HepG2 (cell line): Measurements from ENCODE around the gene PDLIM4.

Experiments
- ERF ChIP-seq: IDR thresholded peaks from 2 replicates; pipeline ENCODE4 v1.6.1; 2018; ENCODE audit warnings: missing biosample characterization, missing genetic modification reagents
- ISL2 ChIP-seq: sonication (generic); formaldehyde crosslinking; IDR thresholded peaks from 2 replicates; pipeline ENCODE4 v1.5.0; 2020; ENCODE audit warnings: missing genetic modification reagents
- SETDB1 ChIP-seq: sonication (generic); formaldehyde crosslinking; IDR thresholded peaks from 2 replicates; pipeline ENCODE4 v1.5.1; 2020; ENCODE audit warnings: missing genetic modification reagents, mild to moderate bottlenecking, borderline replicate concordance
- SMARCE1 ChIP-seq: fragments of 450-650 bp; IDR thresholded peaks from 2 replicates; pipeline ENCODE4 v1.6.1; 2017; ENCODE audit warnings: borderline replicate concordance
- TAF1 ChIP-seq: sonication (generic); formaldehyde crosslinking; IDR thresholded peaks from 2 replicates; pipeline ENCODE4 v1.4.0; 2020; ENCODE audit warnings: missing genetic modification reagents
- ZNF10 ChIP-seq: sonication (generic); formaldehyde crosslinking; IDR thresholded peaks from 2 replicates; pipeline ENCODE4 v1.4.0; 2020; ENCODE audit warnings: mild to moderate bottlenecking, low read depth, missing genetic modification reagents, borderline replicate concordance
- ZNF547 ChIP-seq: sonication (generic); formaldehyde crosslinking; IDR thresholded peaks from 2 replicates; pipeline ENCODE4 v1.5.1; 2020; ENCODE audit warnings: mild to moderate bottlenecking, missing genetic modification reagents
- TF ChIP-seq, protein P1 (sequence below): sonication (generic); formaldehyde crosslinking; IDR thresholded peaks from 2 replicates; pipeline ENCODE4 v1.5.0; 2020; ENCODE audit warnings: mild to moderate bottlenecking, missing genetic modification reagents, moderate library complexity
- TF ChIP-seq, protein P2 (sequence below): fragments of 450-650 bp; IDR thresholded peaks from 2 replicates; pipeline ENCODE4 v1.6.1; 2017; ENCODE audit warnings: mild to moderate bottlenecking

DNA sequence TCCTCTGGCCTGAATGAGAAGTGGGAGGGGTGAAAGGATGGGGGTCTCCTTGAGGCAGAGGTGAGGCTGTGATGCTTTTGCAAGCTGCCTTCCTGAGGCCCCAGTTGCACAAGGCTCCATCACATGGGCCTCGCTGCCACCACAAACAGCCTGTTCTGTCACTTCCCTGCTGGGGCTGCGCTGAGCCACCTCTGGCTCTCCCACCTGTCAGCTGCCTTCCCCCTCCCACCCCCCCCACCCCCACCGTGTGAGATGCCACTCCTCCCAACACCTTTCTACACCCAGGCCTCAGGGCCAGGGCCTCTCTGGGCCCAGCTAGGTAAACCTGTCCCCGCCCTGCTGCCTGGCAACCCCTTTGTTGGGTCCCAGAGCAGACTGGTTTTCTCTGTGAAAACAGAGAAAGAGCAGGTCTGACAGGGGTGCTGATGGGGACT is 4.5 kb upstream of the PDLIM4 start:
- no peak for TF ChIP-seq SMARCE1
- TF ChIP-seq, protein P1, sequence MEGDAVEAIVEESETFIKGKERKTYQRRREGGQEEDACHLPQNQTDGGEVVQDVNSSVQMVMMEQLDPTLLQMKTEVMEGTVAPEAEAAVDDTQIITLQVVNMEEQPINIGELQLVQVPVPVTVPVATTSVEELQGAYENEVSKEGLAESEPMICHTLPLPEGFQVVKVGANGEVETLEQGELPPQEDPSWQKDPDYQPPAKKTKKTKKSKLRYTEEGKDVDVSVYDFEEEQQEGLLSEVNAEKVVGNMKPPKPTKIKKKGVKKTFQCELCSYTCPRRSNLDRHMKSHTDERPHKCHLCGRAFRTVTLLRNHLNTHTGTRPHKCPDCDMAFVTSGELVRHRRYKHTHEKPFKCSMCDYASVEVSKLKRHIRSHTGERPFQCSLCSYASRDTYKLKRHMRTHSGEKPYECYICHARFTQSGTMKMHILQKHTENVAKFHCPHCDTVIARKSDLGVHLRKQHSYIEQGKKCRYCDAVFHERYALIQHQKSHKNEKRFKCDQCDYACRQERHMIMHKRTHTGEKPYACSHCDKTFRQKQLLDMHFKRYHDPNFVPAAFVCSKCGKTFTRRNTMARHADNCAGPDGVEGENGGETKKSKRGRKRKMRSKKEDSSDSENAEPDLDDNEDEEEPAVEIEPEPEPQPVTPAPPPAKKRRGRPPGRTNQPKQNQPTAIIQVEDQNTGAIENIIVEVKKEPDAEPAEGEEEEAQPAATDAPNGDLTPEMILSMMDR (CRISPR knock-in tag): no peak
- no peak for TF ChIP-seq SETDB1 (CRISPR knock-in tag)
- TF ChIP-seq, protein P2, sequence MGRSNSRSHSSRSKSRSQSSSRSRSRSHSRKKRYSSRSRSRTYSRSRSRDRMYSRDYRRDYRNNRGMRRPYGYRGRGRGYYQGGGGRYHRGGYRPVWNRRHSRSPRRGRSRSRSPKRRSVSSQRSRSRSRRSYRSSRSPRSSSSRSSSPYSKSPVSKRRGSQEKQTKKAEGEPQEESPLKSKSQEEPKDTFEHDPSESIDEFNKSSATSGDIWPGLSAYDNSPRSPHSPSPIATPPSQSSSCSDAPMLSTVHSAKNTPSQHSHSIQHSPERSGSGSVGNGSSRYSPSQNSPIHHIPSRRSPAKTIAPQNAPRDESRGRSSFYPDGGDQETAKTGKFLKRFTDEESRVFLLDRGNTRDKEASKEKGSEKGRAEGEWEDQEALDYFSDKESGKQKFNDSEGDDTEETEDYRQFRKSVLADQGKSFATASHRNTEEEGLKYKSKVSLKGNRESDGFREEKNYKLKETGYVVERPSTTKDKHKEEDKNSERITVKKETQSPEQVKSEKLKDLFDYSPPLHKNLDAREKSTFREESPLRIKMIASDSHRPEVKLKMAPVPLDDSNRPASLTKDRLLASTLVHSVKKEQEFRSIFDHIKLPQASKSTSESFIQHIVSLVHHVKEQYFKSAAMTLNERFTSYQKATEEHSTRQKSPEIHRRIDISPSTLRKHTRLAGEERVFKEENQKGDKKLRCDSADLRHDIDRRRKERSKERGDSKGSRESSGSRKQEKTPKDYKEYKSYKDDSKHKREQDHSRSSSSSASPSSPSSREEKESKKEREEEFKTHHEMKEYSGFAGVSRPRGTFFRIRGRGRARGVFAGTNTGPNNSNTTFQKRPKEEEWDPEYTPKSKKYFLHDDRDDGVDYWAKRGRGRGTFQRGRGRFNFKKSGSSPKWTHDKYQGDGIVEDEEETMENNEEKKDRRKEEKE: no peak
- no peak for TF ChIP-seq TAF1 (CRISPR knock-in tag)
- no peak for TF ChIP-seq ISL2 (CRISPR knock-in tag)
- TF ChIP-seq ZNF10: no peak
- TF ChIP-seq ZNF547 (CRISPR knock-in tag): no peak
- TF ChIP-seq ERF: no peak
